Activated CD8-positive, alpha-beta memory T cell treated with anti-CD3 and anti-CD28 coated beads for 36 hours (primary cell): Measurements from ENCODE around the gene IL11RA. TPM values are rescaled to one million over a fixed set of nuclear protein-coding genes. Genes with fewer than 3 reads are reported as not detected.

Source experiments
- CTCF ChIA-PET: fragments of 350-600 bp; sonication (Branson Sonifier 250); formaldehyde crosslinking; loops from one replicate; lab custom pipeline; 2021; ENCODE audit warnings: antibody characterized with exemption; lab: Charles Lee
- POLR2A ChIA-PET: fragments of 350-600 bp; sonication (Branson Sonifier 250); formaldehyde crosslinking; loops from one replicate; lab custom pipeline; 2021; ENCODE audit warnings: antibody characterized with exemption; lab: Charles Lee
- total RNA-seq, 2 experiments: library from RNA; stranded (reverse); gene quantifications; one replicate each; pipeline ENCODE4 v1.2.3, GENCODE V29; 2021

Gene IL11RA
- total RNA-seq, 2 experiments from 2014 or later, result 9.3 to 11.1 TPM

- ChIA-PET CTCF (interaction anchor here (1.1 to 1.7 kb wide), 4 partner anchors 8 to 33 kb away, joined by 4 to 9 read pairs (median 5); no protein-coding TSS in a partner anchor), POLR2A (interaction anchor here (1.1 kb wide), 1 partner anchor 12 kb away, joined by 3 read pairs; no protein-coding TSS in a partner anchor)
Measured at GRCh38 chr9:34625186-34625486, 26.8 kb upstream of the IL11RA start.

- ChIA-PET CTCF (interaction anchor here (10.9 kb wide), 1 partner anchor 15 kb away, joined by 89 read pairs; the partner anchor contains the start of gene RPP25L), POLR2A (interaction anchor here (1.2 kb wide), 1 partner anchor 8 kb away, joined by 5 read pairs; the partner anchor contains the start of gene DCTN3)
Measured at GRCh38 chr9:34627716-34628655, 24.0 kb upstream of the IL11RA start.

- ChIA-PET CTCF (interaction anchor here (0.9 to 10.9 kb wide), 5 partner anchors 9 to 19 kb away, joined by 3 to 89 read pairs (median 4); partner anchors contain the start of genes DCTN3, GALT and RPP25L), POLR2A (interaction anchor here (1.2 kb wide), 1 partner anchor 9 kb away, joined by 5 read pairs; the partner anchor contains the start of gene DCTN3)
Measured at GRCh38 chr9:34628656-34629490, 23.1 kb upstream of the IL11RA start, which contains the start of gene ARID3C. TSS of gene ARID3C (minus strand) at chr9:34629066. CDS start at chr9:34628014, 1,052 bp downstream.

GRCh38 chr9:34629491-34629808, 22.5 kb upstream of the IL11RA start:
- CTCF ChIA-PET, result interaction anchor here (0.9 to 10.9 kb wide), 5 partner anchors 9 to 18 kb away, joined by 3 to 89 read pairs (median 4); partner anchors contain the start of genes DCTN3, GALT and RPP25L
- POLR2A ChIA-PET, result interaction anchor here (1.2 kb wide), 1 partner anchor 10 kb away, joined by 5 read pairs; the partner anchor contains the start of gene DCTN3

GRCh38 chr9:34630402-34631154, 21.4 kb upstream of the IL11RA start:
- POLR2A ChIA-PET, result no interaction called here
- CTCF ChIA-PET, result interaction anchor here (1.2 to 10.9 kb wide), 3 partner anchors 16 to 17 kb away, joined by 3 to 89 read pairs (median 4); partner anchors contain the start of genes GALT and RPP25L

- ChIA-PET POLR2A (interaction anchor here (1.5 kb wide), 1 partner anchor 21 kb away, joined by 4 read pairs; the partner anchor contains the start of gene RPP25L), CTCF (interaction anchor here (1.1 to 10.9 kb wide), 14 partner anchors 8 to 85 kb away, joined by 3 to 89 read pairs (median 6); partner anchors contain the start of genes DCTN3, GALT and RPP25L)
Measured at GRCh38 chr9:34633166-34633565, 18.8 kb upstream of the IL11RA start.

- ChIA-PET POLR2A (interaction anchor here (0.6 to 1.5 kb wide), 2 partner anchors 22 to 43 kb away, joined by 4 to 14 read pairs; partner anchors contain the start of gene RPP25L), CTCF (interaction anchor here (0.9 to 10.9 kb wide), 18 partner anchors 9 to 86 kb away, joined by 3 to 89 read pairs (median 6); partner anchors contain the start of genes DCTN3, GALT and RPP25L)
Measured at GRCh38 chr9:34633851-34634550, 18.0 kb upstream of the IL11RA start.

GRCh38 chr9:34634551-34635248, 17.3 kb upstream of the IL11RA start:
- ChIA-PET CTCF (interaction anchor here (0.9 to 10.9 kb wide), 19 partner anchors 8 to 87 kb away, joined by 3 to 89 read pairs (median 6); partner anchors contain the start of genes DCTN3, GALT and RPP25L), POLR2A (interaction anchor here (1.3 to 1.5 kb wide), 2 partner anchors 14 to 23 kb away, joined by 3 to 4 read pairs; partner anchors contain the start of genes DCTN3 and RPP25L)

GRCh38 chr9:34635556-34635955, 16.4 kb upstream of the IL11RA start:
- ChIA-PET CTCF (interaction anchor here (0.7 to 10.9 kb wide), 9 partner anchors 10 to 44 kb away, joined by 3 to 89 read pairs (median 5); partner anchors contain the start of genes DCTN3, GALT and RPP25L), POLR2A (interaction anchor here (1.3 kb wide), 1 partner anchor 15 kb away, joined by 3 read pairs; the partner anchor contains the start of gene DCTN3)

GRCh38 chr9:34636791-34637355, 15.1 kb upstream of the IL11RA start:
- POLR2A ChIA-PET, result interaction anchor here (0.6 to 3.1 kb wide), 7 partner anchors 10 to 435 kb away, joined by 3 to 41 read pairs (median 3); partner anchors contain the start of genes DCTN3, GALT and VCP
- CTCF ChIA-PET, result interaction anchor here (0.5 to 10.9 kb wide), 10 partner anchors 9 to 635 kb away, joined by 3 to 89 read pairs (median 8); partner anchors contain the start of genes DCTN3, GALT and RPP25L

- ChIA-PET CTCF (interaction anchor here (0.5 to 10.9 kb wide), 8 partner anchors 8 to 65 kb away, joined by 3 to 89 read pairs (median 6); partner anchors contain the start of genes ARID3C, GALT and RPP25L), POLR2A (interaction anchor here (0.6 to 3.1 kb wide), 9 partner anchors 10 to 435 kb away, joined by 3 to 41 read pairs (median 3); partner anchors contain the start of genes DCTN3, GALT and VCP)
Measured at GRCh38 chr9:34637356-34638137, 14.4 kb upstream of the IL11RA start, which contains the start of gene SIGMAR1. TSS of gene SIGMAR1 (minus strand) at chr9:34637787. CDS start at chr9:34637697, 90 bp downstream.

GRCh38 chr9:34638138-34638445, 13.9 kb upstream of the IL11RA start:
- ChIA-PET CTCF (interaction anchor here (1.1 to 10.9 kb wide), 9 partner anchors 8 to 64 kb away, joined by 3 to 89 read pairs (median 6); partner anchors contain the start of genes ARID3C, GALT, IL11RA and RPP25L), POLR2A (interaction anchor here (1.2 to 3.1 kb wide), 4 partner anchors 9 to 27 kb away, joined by 3 to 41 read pairs (median 7); partner anchors contain the start of genes DCTN3 and GALT)

- CTCF ChIA-PET, result interaction anchor here (1.1 to 6.0 kb wide), 5 partner anchors 7 to 63 kb away, joined by 3 to 46 read pairs (median 3); partner anchors contain the start of genes GALT and IL11RA
- POLR2A ChIA-PET, result interaction anchor here (0.7 kb wide), 1 partner anchor 8 kb away, joined by 14 read pairs; no protein-coding TSS in a partner anchor
Measured at GRCh38 chr9:34639322-34639721, 12.7 kb upstream of the IL11RA start.

- ChIA-PET POLR2A (no interaction called here), CTCF (interaction anchor here (0.7 to 1.2 kb wide), 3 partner anchors 8 to 22 kb away, joined by 3 to 5 read pairs (median 3); no protein-coding TSS in a partner anchor)
Measured at GRCh38 chr9:34642679-34643078, 9.3 kb upstream of the IL11RA start.
